Measurements from ENCODE around the gene KRT75. TPM values are rescaled to one million over a fixed set of nuclear protein-coding genes. Genes with fewer than 3 reads are reported as not detected.
A peak's percentile ranks its signal among the peaks of the same experiment; 100 is the strongest.

The KRT75 gene
- total and polyA plus RNA-seq, 12 donors: not detected

- Histone ChIP-seq H3K27ac (no peak overlapping the region), H3K9me3 (no peaks in the 10 kb centered on the region), H3K36me3 (no peaks in the 10 kb centered on the region), H3K27me3 (peaks cover 0 to 32% (median 12%) of the 10 kb centered on the region in 7 donors), H3K4me3 (no peak overlapping the region), H3K4me1 (peaks cover 0 to 8% (median 0%) of the 10 kb centered on the region in 9 donors)
- TF ChIP-seq CTCF (IDR thresholded peaks at IDR 0.05): no peak
- WGBS, 2 donors: 72 to 73% methylated on average over 10 of the region's 10 CpGs
- no peak for DNase-seq
- ATAC-seq: no peak
- intact Hi-C loops (cut with DNase I): no loop called here
Observed at GRCh38 chr12:52444647-52445595, 10.8 kb upstream of the KRT75 start.

DNA sequence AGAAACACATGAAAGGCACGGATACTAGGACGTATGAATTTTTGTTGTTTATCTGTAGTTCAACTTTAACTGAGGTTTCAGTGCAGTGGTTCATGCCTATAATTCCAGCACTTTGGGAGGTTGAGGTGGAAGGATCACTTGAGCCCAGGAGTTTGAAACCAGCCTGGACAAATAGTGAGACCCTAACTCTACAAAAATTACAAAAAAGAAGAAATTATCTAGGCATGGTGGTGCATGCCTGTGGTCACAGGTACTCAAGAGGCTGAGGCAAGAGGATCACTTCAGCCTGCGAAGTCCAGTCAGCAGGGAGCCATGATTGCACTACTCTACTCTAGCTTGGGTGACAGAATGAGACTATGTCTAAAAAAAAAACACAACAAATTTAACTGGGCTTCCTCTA lies 9.8 kb upstream of the KRT75 start:
- intact Hi-C loops (cut with DNase I): no loop called here
- no peaks in the 10 kb centered on the region for H3K9me3 ChIP-seq
- H3K4me1 ChIP-seq: peaks cover 0 to 8% (median 0%) of the 10 kb centered on the region in 9 donors
- TF ChIP-seq CTCF (IDR thresholded peaks at IDR 0.05): no peak
- ATAC-seq (no peak), DNase-seq (no peak)
- H3K27me3 ChIP-seq: peaks cover 0 to 36% (median 13%) of the 10 kb centered on the region in 7 donors
- no peak overlapping the region for H3K27ac ChIP-seq
- H3K36me3 ChIP-seq: no peaks in the 10 kb centered on the region
- 79 to 82% methylated on average over 3 of the region's 3 CpGs for WGBS, 2 donors
- H3K4me3 ChIP-seq: no peak overlapping the region

GRCh38 chr12:52442600-52443061 lies 8.5 kb upstream of the KRT75 start:
- DNase-seq (no peak), ATAC-seq (peak in 5 of 8 donors; percentile 37 to 62 (median 47))

More at GRCh38 chr12:52442600-52443061, 8.5 kb upstream of the KRT75 start:
- no peaks in the 10 kb centered on the region for H3K9me3 ChIP-seq
- TF ChIP-seq CTCF (IDR thresholded peaks at IDR 0.05): peak in 1 of 9 donors; percentile 17
- peaks cover 0 to 8% (median 0%) of the 10 kb centered on the region in 9 donors for H3K4me1 ChIP-seq
- no peak overlapping the region for H3K27ac ChIP-seq
- H3K4me3 ChIP-seq: no peak overlapping the region
- H3K36me3 ChIP-seq: no peaks in the 10 kb centered on the region
- intact Hi-C loops (cut with DNase I): no loop called here
- peaks cover 0 to 35% (median 18%) of the 10 kb centered on the region in 7 donors for H3K27me3 ChIP-seq
- WGBS, 2 donors: 17 to 20% methylated on average over 6 of the region's 6 CpGs
